HUES48 (cell line): ENCODE measurements around the gene RBBP4.

Experiments used
- H3K27ac ChIP-seq: one replicate; pipeline ENCODE4 v1.7.0; 2013; ENCODE audit warnings: low read depth, low read length, inconsistent platforms
- H3K27me3 ChIP-seq: 2 replicates; pipeline ENCODE4 v1.6.1; 2013; ENCODE audit warnings: mild to moderate bottlenecking, low read length; ENCODE audit not compliant: control insufficient read depth, insufficient read depth
- H3K36me3 ChIP-seq: 2 replicates; pipeline ENCODE4 v1.6.1; 2013; ENCODE audit warnings: low read length; ENCODE audit not compliant: control insufficient read depth, insufficient read depth
- H3K4me1 ChIP-seq: 2 replicates; pipeline ENCODE4 v1.6.1; 2013; ENCODE audit warnings: mild to moderate bottlenecking, low read length; ENCODE audit not compliant: control insufficient read depth, insufficient read depth
- H3K4me3 ChIP-seq: 2 replicates; pipeline ENCODE4 v1.5.1; 2013; ENCODE audit warnings: mild to moderate bottlenecking, low read depth, low read length
- H3K9ac ChIP-seq: 2 replicates; pipeline ENCODE4 v1.6.1; 2013; ENCODE audit warnings: mild to moderate bottlenecking, low read depth, low read length, moderate library complexity
- H3K9me3 ChIP-seq: 2 replicates; pipeline ENCODE4 v1.6.1; 2013; ENCODE audit warnings: low read length; ENCODE audit not compliant: control insufficient read depth, insufficient read depth

RBBP4 gene

GRCh38 chr1:32650752-32651460 is at the start of gene RBBP4:
TSS of gene RBBP4 (plus strand) at chr1:32651208. CDS start at chr1:32651307, 99 bp downstream.
- peak within 1 kb of the TSS; percentile 99 for H3K4me3 ChIP-seq
- no peaks in the 10 kb centered on the region for H3K27me3 ChIP-seq
- peak within 1 kb of the TSS; percentile 99 for H3K27ac ChIP-seq
- H3K9ac ChIP-seq: peak within 1 kb of the TSS; percentile 98
- peaks cover 16% of the 10 kb centered on the region for H3K4me1 ChIP-seq
- H3K36me3 ChIP-seq: peaks cover 42% of the 10 kb centered on the region
- no peaks in the 10 kb centered on the region for H3K9me3 ChIP-seq

- Histone ChIP-seq H3K36me3 (peaks cover 10% of the 10 kb centered on the region; the same call in 1 of the 2 replicates), H3K27ac (no peak overlapping the region), H3K9ac (no peak overlapping the region), H3K9me3 (no peaks in the 10 kb centered on the region), H3K4me1 (no peaks in the 10 kb centered on the region), H3K27me3 (no peaks in the 10 kb centered on the region), H3K4me3 (no peak overlapping the region)
Measured at GRCh38 chr1:32605711-32606424, 45.1 kb upstream of the RBBP4 start.

- Histone ChIP-seq H3K4me1 (no peaks in the 10 kb centered on the region), H3K9ac (no peak overlapping the region), H3K27me3 (no peaks in the 10 kb centered on the region), H3K36me3 (peaks cover 5% of the 10 kb centered on the region; the same call in 1 of the 2 replicates), H3K27ac (no peak overlapping the region), H3K9me3 (no peaks in the 10 kb centered on the region), H3K4me3 (no peak overlapping the region)
Measured at GRCh38 chr1:32606565-32607371, 44.2 kb upstream of the RBBP4 start.

GRCh38 chr1:32609180-32609579 is 41.8 kb upstream of the RBBP4 start:
- H3K9me3 ChIP-seq: no peaks in the 10 kb centered on the region
- 0 out of 2 replicates have a peak, but pooled peaks cover 3% of the 10 kb centered on the region for H3K36me3 ChIP-seq
- H3K27ac ChIP-seq: no peak overlapping the region
- H3K4me3 ChIP-seq: no peak overlapping the region
- no peak overlapping the region for H3K9ac ChIP-seq
- no peaks in the 10 kb centered on the region for H3K27me3 ChIP-seq
- H3K4me1 ChIP-seq: no peaks in the 10 kb centered on the region

GRCh38 chr1:32611859-32612188 is 39.2 kb upstream of the RBBP4 start:
- H3K27ac ChIP-seq: no peak overlapping the region

GRCh38 chr1:32612189-32612881 is 38.7 kb upstream of the RBBP4 start:
- H3K9me3 ChIP-seq: no peaks in the 10 kb centered on the region
- no peak overlapping the region for H3K27ac ChIP-seq
- H3K9ac ChIP-seq: no peak overlapping the region
- peak overlapping the region; percentile 58 for H3K4me3 ChIP-seq
- no peaks in the 10 kb centered on the region for H3K36me3 ChIP-seq
- H3K27me3 ChIP-seq: no peaks in the 10 kb centered on the region
- H3K4me1 ChIP-seq: no peaks in the 10 kb centered on the region

More at GRCh38 chr1:32611859-32612188, 39.2 kb upstream of the RBBP4 start:
- no peaks in the 10 kb centered on the region for H3K9me3 ChIP-seq
- H3K27me3 ChIP-seq: no peaks in the 10 kb centered on the region
- no peak overlapping the region for H3K9ac ChIP-seq
- H3K4me3 ChIP-seq: peak overlapping the region; percentile 58
- H3K4me1 ChIP-seq: no peaks in the 10 kb centered on the region
- H3K36me3 ChIP-seq: no peaks in the 10 kb centered on the region

- H3K27ac ChIP-seq: no peak overlapping the region
- no peaks in the 10 kb centered on the region for H3K36me3 ChIP-seq
- no peak overlapping the region for H3K4me3 ChIP-seq
- H3K27me3 ChIP-seq: no peaks in the 10 kb centered on the region
- no peak overlapping the region for H3K9ac ChIP-seq
- H3K4me1 ChIP-seq: no peaks in the 10 kb centered on the region
- no peaks in the 10 kb centered on the region for H3K9me3 ChIP-seq
Measured at GRCh38 chr1:32613472-32613871, 37.5 kb upstream of the RBBP4 start.

- Histone ChIP-seq H3K27me3 (no peaks in the 10 kb centered on the region), H3K9ac (no peak overlapping the region), H3K9me3 (no peaks in the 10 kb centered on the region), H3K4me1 (no peaks in the 10 kb centered on the region), H3K36me3 (peaks cover 11% of the 10 kb centered on the region), H3K27ac (no peak overlapping the region), H3K4me3 (no peak overlapping the region)
Measured at GRCh38 chr1:32618673-32619221, 32.3 kb upstream of the RBBP4 start.

GRCh38 chr1:32619701-32620485 is 31.1 kb upstream of the RBBP4 start:
- Histone ChIP-seq H3K9me3 (no peaks in the 10 kb centered on the region), H3K27ac (no peak overlapping the region), H3K36me3 (peaks cover 14% of the 10 kb centered on the region), H3K9ac (no peak overlapping the region), H3K4me3 (no peak overlapping the region), H3K27me3 (no peaks in the 10 kb centered on the region), H3K4me1 (no peaks in the 10 kb centered on the region)

- Histone ChIP-seq H3K9ac (no peak overlapping the region), H3K36me3 (peaks cover 24% of the 10 kb centered on the region), H3K27ac (no peak overlapping the region), H3K9me3 (no peaks in the 10 kb centered on the region), H3K4me1 (no peaks in the 10 kb centered on the region), H3K27me3 (no peaks in the 10 kb centered on the region), H3K4me3 (no peak overlapping the region)
Measured at GRCh38 chr1:32622205-32622604, 28.8 kb upstream of the RBBP4 start.
